ENCODE data around the gene HK3. TPM values are rescaled to one million over a fixed set of nuclear protein-coding genes. Genes with fewer than 3 reads are reported as not detected.

Gene HK3
- total RNA-seq = not detected in 3 replicates
- long read RNA-seq = 0 reads

GRCh38 chr5:176899296-176899891 is at the start of gene HK3:
HK3 (minus strand) TSS chr5:176899346; CDS start chr5:176896159, 3,187 bp downstream.
- Mint-ChIP-seq H3K36me3 (ENCODE audit: low read depth) (peaks cover 16% of the 10 kb centered on the region), H3K27me3 (ENCODE audit: low read depth) (no peaks in the 10 kb centered on the region), H3K9me3 (ENCODE audit: low read depth) (no peaks in the 10 kb centered on the region), H3K4me1 (ENCODE audit: low read depth) (peaks cover 15% of the 10 kb centered on the region), H3K27ac (ENCODE audit: unreplicated experiment) (no peak within 1 kb of the TSS), H3K4me3 (ENCODE audit: unreplicated experiment) (no peak within 1 kb of the TSS)
- no peak for DNase-seq (ENCODE audit: low spot score)
- TF ChIP-seq CTCF (IDR thresholded peaks at IDR 0.05) = no peak

GRCh38 chr5:176948458-176948857 is 49.3 kb upstream of the HK3 start:
- H3K27me3 Mint-ChIP-seq (ENCODE audit: low read depth) = no peaks in the 10 kb centered on the region
- no peaks in the 10 kb centered on the region for H3K9me3 Mint-ChIP-seq (ENCODE audit: low read depth)
- peaks cover 17% of the 10 kb centered on the region for H3K36me3 Mint-ChIP-seq (ENCODE audit: low read depth)
- H3K4me1 Mint-ChIP-seq (ENCODE audit: low read depth) = peaks cover 4% of the 10 kb centered on the region
- no peak overlapping the region for H3K4me3 Mint-ChIP-seq (ENCODE audit: unreplicated experiment)
- no peak for DNase-seq (ENCODE audit: low spot score)
- no peak overlapping the region for H3K27ac Mint-ChIP-seq (ENCODE audit: unreplicated experiment)
- TF ChIP-seq CTCF (IDR thresholded peaks at IDR 0.05) = no peak

GRCh38 chr5:176947847-176948246 is 48.7 kb upstream of the HK3 start:
- no peaks in the 10 kb centered on the region for H3K27me3 Mint-ChIP-seq (ENCODE audit: low read depth)
- DNase-seq (ENCODE audit: low spot score) = no peak
- H3K9me3 Mint-ChIP-seq (ENCODE audit: low read depth) = no peaks in the 10 kb centered on the region
- H3K4me1 Mint-ChIP-seq (ENCODE audit: low read depth) = peaks cover 4% of the 10 kb centered on the region
- no peak for TF ChIP-seq CTCF (IDR thresholded peaks at IDR 0.05)
- H3K36me3 Mint-ChIP-seq (ENCODE audit: low read depth) = peaks cover 24% of the 10 kb centered on the region
- H3K27ac Mint-ChIP-seq (ENCODE audit: unreplicated experiment) = no peak overlapping the region
- H3K4me3 Mint-ChIP-seq (ENCODE audit: unreplicated experiment) = no peak overlapping the region

- H3K9me3 Mint-ChIP-seq (ENCODE audit: low read depth) = no peaks in the 10 kb centered on the region
- no peak for DNase-seq (ENCODE audit: low spot score)
- H3K4me1 Mint-ChIP-seq (ENCODE audit: low read depth) = peaks cover 7% of the 10 kb centered on the region
- H3K36me3 Mint-ChIP-seq (ENCODE audit: low read depth) = peaks cover 22% of the 10 kb centered on the region
- H3K27me3 Mint-ChIP-seq (ENCODE audit: low read depth) = no peaks in the 10 kb centered on the region
- no peak overlapping the region for H3K27ac Mint-ChIP-seq (ENCODE audit: unreplicated experiment)
- TF ChIP-seq CTCF (IDR thresholded peaks at IDR 0.05) = no peak
- no peak overlapping the region for H3K4me3 Mint-ChIP-seq (ENCODE audit: unreplicated experiment)
Measured at GRCh38 chr5:176944268-176944667, 45.1 kb upstream of the HK3 start.

- H3K9me3 Mint-ChIP-seq (ENCODE audit: low read depth) = no peaks in the 10 kb centered on the region
- no peak for DNase-seq (ENCODE audit: low spot score)
- no peak for TF ChIP-seq CTCF (IDR thresholded peaks at IDR 0.05)
- no peaks in the 10 kb centered on the region for H3K27me3 Mint-ChIP-seq (ENCODE audit: low read depth)
- no peak overlapping the region for H3K4me3 Mint-ChIP-seq (ENCODE audit: unreplicated experiment)
- peaks cover 7% of the 10 kb centered on the region for H3K4me1 Mint-ChIP-seq (ENCODE audit: low read depth)
- H3K27ac Mint-ChIP-seq (ENCODE audit: unreplicated experiment) = no peak overlapping the region
- H3K36me3 Mint-ChIP-seq (ENCODE audit: low read depth) = peaks cover 22% of the 10 kb centered on the region
Measured at GRCh38 chr5:176943816-176944215, 44.7 kb upstream of the HK3 start.

Measured in chondrocyte (in vitro differentiated cells).